GM18511 (cell line): ENCODE data around the gene PGR.
A peak's percentile ranks its signal among the peaks of the same experiment; 100 is the strongest.

Experiments used
- ATAC-seq: cut with Tn5 transposase; IDR thresholded peaks from one replicate; pipeline ENCODE4 v1.9.1; 2021; ENCODE audit warnings: mild to moderate bottlenecking, moderate library complexity; ENCODE audit not compliant: unreplicated experiment

Gene PGR

DNA sequence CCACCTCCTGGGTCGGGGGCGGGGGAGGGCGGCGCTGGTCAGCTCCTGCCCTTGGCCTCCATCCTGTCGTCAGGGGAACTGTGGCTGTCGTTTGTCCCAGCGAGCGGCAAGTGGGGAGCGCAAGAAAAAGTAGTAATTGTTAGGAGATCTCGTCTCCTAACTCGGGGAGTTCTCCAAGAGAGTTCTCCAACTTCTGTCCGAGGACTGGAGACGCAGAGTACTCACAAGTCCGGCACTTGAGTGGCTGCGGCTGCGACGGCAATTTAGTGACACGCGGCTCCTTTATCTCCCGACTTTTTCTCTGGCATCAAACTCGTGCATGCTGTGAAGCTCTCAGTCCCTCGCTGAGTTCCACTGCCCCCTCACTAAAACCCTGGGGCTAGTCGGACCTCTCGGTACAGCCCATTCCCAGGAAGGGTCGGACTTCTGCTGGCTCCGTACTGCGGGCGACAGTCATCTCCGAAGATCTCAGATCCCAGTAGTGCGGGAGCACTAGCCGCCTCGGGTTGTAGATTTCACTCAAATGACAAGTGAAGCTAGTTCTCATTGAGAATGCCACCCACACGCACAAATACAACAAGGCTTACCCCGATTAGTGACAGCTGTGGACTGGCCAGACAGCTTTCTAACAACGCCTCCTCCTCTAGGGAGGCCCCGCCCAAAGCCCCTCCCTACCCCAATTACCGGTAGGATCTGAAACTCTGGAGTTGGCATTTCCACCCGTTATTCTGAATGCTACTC is at the start of gene PGR:
PGR (minus strand) TSS at position 611 of the 741 bp plus-strand sequence. CDS start 743 bp downstream, outside the sequence.
- no peak for ATAC-seq

DNA sequence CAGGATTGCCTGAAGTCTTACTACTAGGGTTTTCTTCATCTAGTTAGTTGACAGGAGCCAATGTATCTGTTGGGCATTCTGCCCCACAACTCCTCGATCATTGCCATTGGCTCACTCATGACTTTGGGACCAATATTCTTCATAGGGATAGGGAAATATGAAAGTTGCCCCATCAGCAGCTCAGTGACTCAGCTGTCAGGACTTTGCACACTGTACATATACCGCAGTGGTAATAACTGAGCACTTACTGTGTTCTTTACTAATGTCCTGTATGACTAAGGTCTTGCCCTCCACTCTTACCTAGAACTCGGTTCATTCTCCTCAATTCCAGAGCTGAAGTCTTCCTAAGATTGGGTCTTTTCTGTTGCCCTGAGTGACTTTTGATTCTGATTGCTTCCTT is 46.8 kb upstream of the PGR start:
- ATAC-seq = no peak

DNA sequence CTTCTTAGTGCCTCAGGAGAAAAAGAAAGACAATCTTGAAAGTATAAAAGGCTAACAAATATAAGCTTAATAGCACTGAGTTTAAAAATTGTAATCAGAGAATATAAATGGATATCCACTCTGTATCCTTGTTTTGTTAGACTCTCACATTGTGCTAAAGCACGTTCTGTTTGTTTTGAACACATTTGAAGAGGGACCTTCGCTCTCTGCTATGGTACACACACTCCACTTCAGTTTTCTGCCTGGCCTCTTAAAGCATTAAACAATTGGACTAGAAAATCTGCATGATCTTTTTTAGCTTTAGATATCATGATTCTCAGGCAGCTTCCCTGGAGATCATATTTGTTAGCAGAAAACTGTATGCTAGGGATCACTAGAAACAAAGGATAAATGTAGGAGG is 40.3 kb upstream of the PGR start:
- no peak for ATAC-seq

DNA sequence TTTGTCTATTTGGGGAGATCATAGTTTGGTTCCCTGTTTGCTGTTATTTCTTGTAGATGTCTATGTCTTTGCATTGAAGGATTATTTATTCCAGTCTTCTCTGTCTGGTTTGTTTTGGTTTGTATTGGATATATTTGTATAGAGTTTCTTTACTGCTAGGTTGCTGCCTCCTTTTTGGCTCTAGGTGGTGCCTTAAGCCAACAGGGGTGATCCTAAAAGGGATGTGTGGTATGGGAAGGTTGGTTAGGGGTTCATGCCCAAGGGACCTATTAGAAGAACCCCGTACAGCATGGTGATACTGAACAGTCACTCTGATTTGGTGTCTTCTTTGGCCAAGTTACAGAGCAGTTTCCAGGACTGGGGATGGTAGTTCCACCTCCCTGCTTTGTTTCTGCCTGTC is 36.4 kb upstream of the PGR start:
- ATAC-seq = no peak

DNA sequence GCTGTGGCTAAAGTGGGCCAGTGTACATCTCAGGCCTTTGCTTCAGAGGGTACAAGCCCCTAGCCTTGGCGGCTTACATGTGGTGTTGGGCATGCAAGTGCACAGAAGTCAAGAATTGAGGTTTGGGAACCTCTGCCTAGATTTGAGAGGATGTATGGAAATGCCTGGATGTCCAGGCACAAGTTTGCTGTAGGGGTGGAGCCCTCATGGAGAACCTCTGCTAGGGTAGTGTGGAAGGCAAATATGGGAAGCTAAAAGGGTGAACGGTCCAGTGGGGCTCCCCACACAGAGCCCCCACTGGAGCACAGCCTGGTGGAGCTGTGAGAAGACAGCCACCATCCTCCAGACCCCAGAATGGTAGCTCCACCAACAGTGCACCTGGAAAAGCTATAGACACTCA is 28.5 kb upstream of the PGR start:
- ATAC-seq = no peak

DNA sequence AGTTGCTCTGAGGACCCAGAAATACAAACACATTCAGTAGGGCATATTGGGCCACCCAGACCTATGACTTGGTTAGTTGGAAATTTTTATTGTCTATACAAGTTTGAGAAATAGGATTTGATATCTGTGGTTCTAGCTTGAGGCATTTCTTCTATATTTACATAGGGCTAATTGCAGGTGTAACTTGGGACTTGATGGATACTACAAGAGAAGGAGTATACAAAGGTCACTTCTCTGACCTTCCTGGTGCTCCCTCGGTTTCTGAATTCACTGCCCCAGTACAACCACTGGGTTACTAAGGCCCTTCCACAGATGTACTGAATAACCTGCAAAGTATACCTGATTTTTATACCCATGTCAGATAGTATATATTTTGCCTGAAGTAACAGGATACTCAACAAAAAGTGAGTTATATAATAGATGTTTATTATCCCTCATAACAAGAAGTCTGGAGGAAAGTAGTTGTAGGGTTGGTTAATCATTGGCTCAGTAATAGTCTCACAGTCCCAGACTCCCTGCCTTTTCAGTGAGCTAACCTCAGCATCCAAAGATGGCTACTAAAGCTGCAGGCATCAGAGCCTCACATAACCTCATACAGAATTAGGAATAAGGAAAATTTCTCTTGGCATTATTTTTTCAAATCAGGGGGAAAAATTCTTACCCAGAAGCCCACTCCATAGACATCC is 8.8 kb upstream of the PGR start:
- no peak for ATAC-seq

DNA sequence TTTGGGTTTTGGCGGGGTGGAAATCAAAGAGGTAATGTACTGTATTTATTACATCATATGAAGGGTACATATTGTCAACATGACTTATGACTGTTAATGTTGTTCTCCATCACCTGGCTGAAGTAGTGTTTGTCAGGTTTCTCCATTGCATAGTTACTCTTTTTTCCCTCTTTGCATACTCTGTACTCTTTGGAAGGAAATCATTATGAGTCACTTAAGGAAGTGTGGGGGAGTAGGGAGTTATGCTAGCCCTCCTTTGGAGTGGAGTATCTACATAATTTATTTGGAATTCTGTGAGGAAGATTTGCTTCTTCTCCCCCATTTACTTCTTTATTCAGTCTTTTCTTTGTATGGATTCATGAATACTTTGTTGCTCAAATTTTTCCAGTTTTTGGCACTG is 3.6 kb upstream of the PGR start:
- ATAC-seq = no peak

DNA sequence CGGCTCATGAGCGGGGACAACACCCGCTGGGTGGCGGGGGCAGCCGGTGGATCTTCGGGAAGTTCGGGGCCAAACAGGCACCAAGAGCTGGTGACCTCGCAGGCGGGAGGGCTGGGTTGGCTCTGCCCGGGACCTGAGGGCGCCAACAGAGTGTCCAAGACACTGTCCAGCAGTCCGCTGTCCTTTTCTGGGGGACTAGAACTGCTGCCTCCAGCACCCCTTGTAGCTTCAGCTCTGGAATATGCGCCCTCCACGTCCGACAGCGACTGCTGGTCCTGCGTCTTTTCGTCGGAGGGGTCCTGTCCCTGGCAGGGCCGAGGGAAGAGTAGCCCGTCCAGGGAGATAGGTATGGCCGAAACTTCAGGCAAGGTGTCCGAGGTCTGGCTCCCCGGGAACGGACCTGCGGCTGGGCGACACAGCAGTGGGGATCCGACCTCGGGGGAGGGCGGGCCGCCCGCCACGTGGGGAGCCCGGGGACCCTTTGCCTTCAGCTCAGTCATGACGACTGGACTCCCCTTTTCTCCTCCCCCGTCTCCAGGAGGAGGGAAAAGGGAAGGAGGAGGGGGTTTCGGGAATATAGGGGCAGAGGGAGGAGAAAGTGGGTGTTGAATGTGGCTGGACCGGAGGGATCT is 926 bp downstream of the PGR start:
- ATAC-seq = no peak

DNA sequence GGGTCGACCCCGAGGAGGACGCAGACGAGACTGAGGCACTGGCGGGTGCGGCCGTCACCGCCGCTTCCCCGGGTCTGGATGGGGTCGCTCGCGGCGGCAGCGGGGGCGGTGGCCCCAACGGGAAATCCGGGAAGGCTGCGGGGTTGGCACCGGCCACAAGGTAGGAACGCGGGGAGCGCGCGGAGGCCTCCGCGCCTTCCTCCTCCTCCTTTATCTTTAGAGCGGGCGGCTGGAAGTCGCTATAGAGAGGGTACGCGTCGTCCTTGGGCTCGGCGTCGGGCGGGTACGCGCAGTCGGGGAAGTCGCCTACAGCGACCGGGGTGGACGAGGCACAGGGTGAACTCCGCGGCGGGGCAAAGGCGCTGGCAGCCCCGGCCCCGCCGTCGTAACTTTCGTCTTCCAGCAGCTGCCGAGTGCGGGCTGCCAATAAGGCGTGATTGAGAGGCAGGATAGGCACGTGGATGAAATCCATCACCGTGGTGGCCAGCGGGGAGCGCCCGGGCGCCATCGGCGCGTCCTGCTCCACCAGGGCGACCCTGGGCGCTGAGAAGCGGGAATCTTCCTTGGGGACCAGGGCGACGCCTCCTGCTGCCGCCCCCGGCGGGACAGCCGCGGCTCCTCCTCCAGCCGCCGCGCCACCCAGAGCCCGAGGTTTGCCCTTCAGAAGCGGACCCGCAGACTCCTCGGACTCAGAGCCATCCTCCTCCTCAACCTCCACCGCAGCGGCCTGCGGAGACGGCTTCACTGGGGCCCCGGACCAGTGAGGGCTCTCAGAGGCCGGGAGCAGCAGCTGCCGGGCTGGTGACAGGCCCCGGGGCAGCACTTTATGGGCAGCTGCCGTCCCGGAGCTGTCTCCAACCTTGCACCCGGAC is 1.7 kb downstream of the PGR start:
- ATAC-seq = peak; percentile 21

DNA sequence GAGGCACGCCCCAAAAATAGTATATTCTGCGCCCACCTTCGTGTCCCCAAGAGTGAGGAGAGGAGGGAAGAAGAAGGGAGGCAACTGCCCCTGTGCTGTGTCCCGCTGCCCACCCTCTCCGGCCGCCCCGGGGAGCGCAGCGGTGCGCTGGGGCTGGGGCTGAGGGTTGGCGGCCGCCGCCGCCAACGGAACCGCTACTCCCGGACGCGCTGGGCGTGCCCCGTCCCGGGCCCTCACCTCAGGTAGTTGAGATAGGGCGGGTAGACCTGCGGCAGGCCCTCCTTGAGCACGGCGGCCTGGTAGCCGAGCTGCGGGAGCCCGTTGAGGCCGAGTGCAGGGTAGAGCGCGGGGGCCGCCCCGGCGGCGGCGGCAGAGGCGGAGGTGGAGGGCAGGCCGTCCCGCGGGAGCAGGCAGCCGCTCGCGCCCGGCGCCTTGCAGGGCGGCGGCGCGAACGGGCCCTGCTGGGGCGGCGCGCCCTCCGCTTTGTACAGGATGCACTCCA is 2.4 kb downstream of the PGR start:
- ATAC-seq = peak; percentile 46

DNA sequence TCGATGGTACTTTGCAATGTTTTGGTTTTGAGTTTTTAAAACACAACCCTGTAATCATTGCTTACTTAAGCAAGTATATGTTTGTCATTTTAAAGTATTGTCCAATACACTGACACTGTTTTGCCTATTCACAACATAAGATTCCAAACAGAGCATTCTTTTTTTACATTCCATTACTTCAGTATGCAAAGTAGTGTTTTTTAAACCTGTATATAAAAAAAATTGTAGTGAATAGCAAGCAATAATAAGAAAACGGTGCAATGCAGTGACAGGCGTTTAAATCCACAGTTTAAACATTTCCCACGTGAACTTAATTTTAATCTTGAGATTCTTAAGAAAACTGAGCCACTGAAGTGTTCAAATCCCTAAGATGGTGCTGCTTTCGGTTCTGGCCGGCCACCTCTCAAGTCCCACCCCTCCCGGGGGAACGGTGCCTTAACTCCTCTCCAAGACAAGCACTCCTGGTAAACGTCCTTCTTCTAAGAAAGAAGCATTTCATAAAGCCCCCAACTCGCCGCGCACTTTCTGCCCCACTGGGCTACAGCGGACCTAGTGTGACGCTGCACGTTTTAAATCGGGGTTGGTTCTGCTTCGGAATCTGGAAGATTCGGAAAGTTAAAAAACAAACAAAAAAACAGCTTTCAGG is 2.9 kb downstream of the PGR start:
- ATAC-seq = no peak

DNA sequence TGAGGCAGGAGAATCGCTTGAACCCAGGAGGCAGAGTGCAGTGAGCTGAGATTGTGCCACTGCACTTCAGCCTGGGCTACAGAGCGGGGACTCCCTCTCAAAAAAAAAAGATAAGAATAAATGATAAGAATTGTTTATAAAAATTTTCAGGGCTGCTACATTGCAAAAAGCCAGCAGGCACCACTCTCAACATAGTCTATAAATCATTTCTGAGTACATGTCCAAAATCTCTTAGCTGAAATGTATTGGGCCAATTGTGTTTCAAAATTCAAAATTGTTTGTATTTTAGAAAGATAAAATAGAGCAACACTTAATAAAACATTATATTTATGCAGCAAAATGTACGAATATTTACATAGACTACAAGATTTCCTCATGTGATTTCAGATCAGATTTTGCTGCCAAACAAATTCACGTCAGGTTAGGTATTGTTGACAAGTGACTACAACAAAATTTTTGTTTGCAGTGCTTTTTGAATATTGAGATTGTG is 13.9 kb downstream of the PGR start:
- ATAC-seq = no peak

DNA sequence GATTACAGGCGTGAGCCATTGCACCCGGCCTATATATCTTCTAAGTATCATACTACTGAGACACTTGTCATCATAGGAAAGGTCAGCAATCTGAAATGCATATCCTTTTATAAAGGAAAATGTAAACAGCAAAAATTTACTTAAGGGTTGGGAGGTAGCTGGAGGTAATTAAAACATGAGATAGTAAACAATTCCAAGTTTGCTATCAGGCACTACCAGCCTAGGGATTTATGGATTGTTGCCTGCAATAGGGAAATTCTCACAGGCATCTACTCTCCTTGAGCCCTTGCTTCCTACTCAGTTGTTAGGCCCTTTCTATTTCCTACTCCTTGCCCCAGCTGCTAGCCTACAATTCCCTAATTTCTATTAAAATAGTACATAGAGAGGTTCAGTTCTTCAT is 16.1 kb downstream of the PGR start:
- ATAC-seq = no peak

DNA sequence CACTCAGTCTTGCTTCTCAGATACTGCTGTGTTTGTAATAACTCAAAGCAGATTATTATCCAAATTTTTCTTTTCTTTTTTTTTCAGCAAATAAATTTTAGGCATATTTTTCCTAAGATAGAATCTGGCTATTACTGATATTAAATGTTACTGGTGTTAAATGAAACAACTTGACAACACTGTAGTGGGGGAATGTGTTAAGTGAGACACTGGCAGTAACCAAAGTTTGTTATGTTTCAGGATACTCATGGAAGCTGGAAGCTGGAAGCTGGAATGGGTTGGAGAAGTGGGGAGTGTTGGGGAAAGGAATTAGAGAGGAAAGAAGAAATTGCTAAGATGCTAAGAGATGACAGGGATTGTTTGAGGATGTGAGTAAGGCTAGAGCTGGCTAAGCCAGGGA is 24.9 kb downstream of the PGR start:
- no peak for ATAC-seq

DNA sequence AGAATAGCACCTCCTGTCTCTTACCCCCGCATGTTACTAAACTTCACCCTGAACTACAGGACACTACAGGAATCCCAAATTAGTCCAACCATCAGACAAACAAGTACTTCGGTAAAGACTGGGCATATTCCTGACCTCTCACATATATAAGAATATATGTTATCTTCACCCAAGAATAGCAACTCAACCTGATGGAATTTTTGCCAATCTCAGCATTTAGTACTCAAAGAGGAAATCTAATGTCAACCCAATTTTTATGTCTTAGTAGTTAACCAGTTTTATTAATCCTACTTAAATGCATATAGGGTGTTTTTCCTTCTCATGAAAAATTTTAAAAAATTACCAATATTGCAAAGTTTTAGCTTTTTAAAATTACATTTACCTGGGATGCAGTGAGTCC is 26.2 kb downstream of the PGR start:
- ATAC-seq = no peak

DNA sequence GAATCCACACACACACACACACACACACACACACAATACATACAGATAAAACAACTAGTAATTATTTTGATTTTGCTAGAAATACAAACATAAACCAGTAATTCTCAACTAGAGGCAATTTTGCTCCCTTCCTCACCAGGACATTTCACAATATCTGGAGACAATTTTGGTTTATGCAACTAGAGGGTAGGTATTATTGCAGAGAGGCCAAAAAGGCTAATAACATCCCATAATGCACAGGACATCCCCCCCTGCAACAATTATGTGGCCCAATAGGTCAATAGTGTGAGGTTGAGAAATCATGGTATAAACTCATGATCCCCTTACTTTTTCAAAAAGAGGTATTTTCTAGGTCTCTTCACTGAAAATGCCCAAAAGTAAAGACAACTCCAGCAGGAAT is 29.0 kb downstream of the PGR start:
- no peak for ATAC-seq

DNA sequence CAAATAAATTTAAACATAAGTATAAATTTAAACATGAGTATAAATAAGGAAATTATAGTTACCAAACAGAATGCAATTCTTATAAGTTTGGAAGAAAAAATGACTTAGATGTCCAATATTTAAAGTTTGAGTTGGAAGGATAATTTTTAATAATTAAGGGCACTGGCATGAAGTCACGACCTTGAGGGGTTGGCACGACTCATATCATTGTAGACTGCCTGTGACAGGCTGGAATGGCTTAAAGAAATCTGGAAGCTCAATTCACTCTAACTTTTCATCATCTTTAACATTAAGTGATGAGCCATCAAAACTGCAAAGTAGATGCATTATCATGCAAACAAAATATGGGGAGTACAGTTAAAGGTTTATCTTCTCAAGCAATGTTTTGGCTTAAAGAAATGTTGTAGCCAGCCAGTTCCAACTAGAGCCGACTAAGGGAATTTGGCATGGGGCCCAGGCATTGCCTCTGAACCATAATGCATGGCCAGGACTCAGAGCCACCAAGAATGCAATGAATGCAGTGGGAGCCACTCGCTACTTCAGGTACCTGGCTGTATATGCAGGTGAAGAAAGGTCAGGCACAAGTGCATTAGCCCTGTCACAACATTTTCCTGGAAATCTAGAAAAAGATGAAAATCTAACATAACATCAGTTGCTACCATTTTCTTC is 33.4 kb downstream of the PGR start:
- no peak for ATAC-seq

DNA sequence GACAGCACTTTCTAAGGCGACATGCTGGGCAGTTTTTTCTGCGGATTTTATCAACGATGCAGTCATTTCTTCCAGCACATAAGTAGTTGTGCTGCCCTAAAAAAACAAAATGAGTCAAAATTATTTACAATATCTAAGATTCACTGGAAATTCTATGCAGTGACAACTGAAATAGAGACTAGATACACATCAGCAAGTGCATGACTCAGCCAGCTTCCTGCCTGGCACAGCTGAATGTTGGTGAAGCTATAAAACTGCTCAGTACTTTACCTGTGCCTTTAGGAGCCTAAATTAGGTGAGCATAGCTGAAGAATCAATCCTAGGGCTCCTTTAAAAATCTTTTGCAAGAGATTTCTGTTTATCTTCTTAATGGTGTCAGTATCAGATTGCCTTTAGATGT is 37.8 kb downstream of the PGR start:
- ATAC-seq = no peak

DNA sequence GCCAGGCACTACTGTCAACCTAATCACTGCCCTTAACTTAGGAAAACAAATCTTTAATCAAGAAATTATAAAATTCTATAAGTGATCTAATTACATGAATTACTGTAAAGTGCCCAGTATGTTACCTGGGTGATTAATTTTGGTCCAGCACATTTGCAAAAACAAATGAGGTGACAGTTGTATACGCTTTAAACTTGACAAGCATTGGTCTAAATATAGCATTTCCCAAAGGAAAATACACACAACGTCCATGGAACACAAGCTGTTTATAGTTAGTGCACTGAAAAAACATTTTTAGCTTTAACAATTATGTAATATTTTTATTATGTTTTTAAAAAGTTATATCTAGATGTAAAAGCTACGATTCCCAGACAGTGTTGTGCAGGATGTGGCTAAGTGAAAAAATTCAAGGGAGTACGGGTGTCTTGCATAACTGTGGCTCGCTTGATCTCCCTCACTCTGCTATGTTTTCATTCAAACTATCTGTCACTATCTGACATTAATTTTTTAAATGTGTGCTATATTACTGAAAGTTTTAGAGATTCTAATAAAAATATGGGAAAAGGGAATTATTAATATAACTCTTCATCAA is 38.8 kb downstream of the PGR start:
- ATAC-seq = no peak
